GM04503 (cell line): ENCODE results near the gene BMAL1.

Experiments used
- DNase-seq: peaks from one replicate; pipeline ENCODE4 v3.0.0-alpha.2; 2012; ENCODE audit warnings: low read depth

Gene BMAL1

GRCh38 chr11:13317293-13318080 is 39.9 kb downstream of the BMAL1 start:
- DNase-seq = no peak

GRCh38 chr11:13318498-13319295 is 41.1 kb downstream of the BMAL1 start:
- no peak for DNase-seq

GRCh38 chr11:13320688-13321087 is 43.1 kb downstream of the BMAL1 start:
- DNase-seq = no peak

- DNase-seq = no peak
These were observed 43.8 kb downstream of the BMAL1 start for GRCh38 chr11:13321431-13321830.

GRCh38 chr11:13324141-13324540 is 46.6 kb downstream of the BMAL1 start:
- no peak for DNase-seq

GRCh38 chr11:13324709-13325108 is 47.1 kb downstream of the BMAL1 start:
- DNase-seq = no peak

GRCh38 chr11:13327421-13327820 is 49.8 kb downstream of the BMAL1 start:
- DNase-seq = no peak

GRCh38 chr11:13328286-13328685 is 50.7 kb downstream of the BMAL1 start:
- no peak for DNase-seq

- DNase-seq = no peak
These were observed 52.2 kb downstream of the BMAL1 start for GRCh38 chr11:13329670-13330356.

GRCh38 chr11:13332124-13332523 is 54.5 kb downstream of the BMAL1 start:
- DNase-seq = no peak

GRCh38 chr11:13333456-13333957 is 55.9 kb downstream of the BMAL1 start:
- no peak for DNase-seq

GRCh38 chr11:13334034-13334786 is 56.6 kb downstream of the BMAL1 start:
- DNase-seq = no peak

GRCh38 chr11:13335319-13335718 is 57.7 kb downstream of the BMAL1 start:
- peak; percentile 45 for DNase-seq

- no peak for DNase-seq
These were observed 58.8 kb downstream of the BMAL1 start for GRCh38 chr11:13336246-13336878.

GRCh38 chr11:13338019-13338426 is 60.4 kb downstream of the BMAL1 start:
- DNase-seq = no peak

- no peak for DNase-seq
These were observed 61.0 kb downstream of the BMAL1 start for GRCh38 chr11:13338427-13339069.

- DNase-seq = peak; percentile 69
These were observed 61.9 kb downstream of the BMAL1 start for GRCh38 chr11:13339195-13340153.

- DNase-seq = no peak
These were observed 63.4 kb downstream of the BMAL1 start for GRCh38 chr11:13341026-13341425.

GRCh38 chr11:13343067-13343466 is 65.5 kb downstream of the BMAL1 start:
- no peak for DNase-seq
